GM12892 (cell line): ENCODE data around the gene S100G. TPM values are rescaled to one million over a fixed set of nuclear protein-coding genes. Genes with fewer than 3 reads are reported as not detected.
"Not testable (repeated sequence)": the region's sequence is repeated elsewhere in the genome, so short reads cannot be mapped to it uniquely, and the experiment has no call there.

Experiments
- DNase-seq: peaks from one replicate; pipeline ENCODE4 v3.0.0; 2011; ENCODE audit not compliant: insufficient read length
- FAIRE-seq: peaks from 2 replicates; lab custom pipeline; 2011; peaks lifted over from hg19 to GRCh38; lab: Jason Lieb, UNC
- POLR2A ChIP-seq: IDR thresholded peaks from 2 replicates; pipeline ENCODE4 v1.6.1; 2011; ENCODE audit warnings: low read depth, low read length, control low read depth
- POLR2AphosphoS5 ChIP-seq: IDR thresholded peaks from 2 replicates; pipeline ENCODE4 v1.6.1; 2011; ENCODE audit warnings: low read depth, low read length, control low read depth
- TAF1 ChIP-seq: IDR thresholded peaks from 2 replicates; pipeline ENCODE4 v1.6.1; 2011; ENCODE audit warnings: low read depth, mild to moderate bottlenecking, control low read depth, low read length, borderline replicate concordance
- polyA plus RNA-seq: library from polyadenylated mRNA; unstranded; fragments of >200 nt; gene quantifications from one replicate; pipeline ENCODE4 v1.2.1, GENCODE V29; 2012; ENCODE audit warnings: missing spikeins, inconsistent platforms; ENCODE audit not compliant: missing spikeins

The S100G gene
- not detected for polyA plus RNA-seq

GRCh38 chrX:16649858-16650257 is at the start of gene S100G:
Gene S100G, plus strand, starts transcription at chrX:16650158. Its CDS starts 849 bp downstream, at chrX:16651007.
- FAIRE-seq = no peak
- no peak for DNase-seq
- TF ChIP-seq POLR2AphosphoS5 (no peak), POLR2A (no peak), TAF1 (no peak)

GRCh38 chrX:16601885-16602284 is 48.1 kb upstream of the S100G start:
- TF ChIP-seq POLR2AphosphoS5 (no peak), POLR2A (no peak), TAF1 (no peak)
- no peak for DNase-seq
- FAIRE-seq = no peak

- not testable (repeated sequence) for DNase-seq, FAIRE-seq
These were observed 46.7 kb upstream of the S100G start for GRCh38 chrX:16603235-16603634.

- FAIRE-seq (peak; percentile 67), DNase-seq (no peak)
- TF ChIP-seq TAF1 (no peak), POLR2AphosphoS5 (no peak), POLR2A (no peak)
These were observed 46.1 kb upstream of the S100G start for GRCh38 chrX:16603822-16604221.

GRCh38 chrX:16604337-16604736 is 45.6 kb upstream of the S100G start:
- no peak for DNase-seq
- TF ChIP-seq TAF1 (no peak), POLR2A (no peak), POLR2AphosphoS5 (no peak)
- FAIRE-seq = no peak

GRCh38 chrX:16606142-16606720 is 43.7 kb upstream of the S100G start:
- TF ChIP-seq POLR2AphosphoS5 (no peak), POLR2A (no peak), TAF1 (no peak)
- peak; percentile 30 for FAIRE-seq
- no peak for DNase-seq

GRCh38 chrX:16610121-16610621 is 39.8 kb upstream of the S100G start:
- DNase-seq (no peak), FAIRE-seq (no peak)
- TF ChIP-seq TAF1 (no peak), POLR2A (no peak), POLR2AphosphoS5 (no peak)

GRCh38 chrX:16610654-16611053 is 39.3 kb upstream of the S100G start:
- FAIRE-seq, DNase-seq: not testable (repeated sequence)

GRCh38 chrX:16612257-16612897 is 37.6 kb upstream of the S100G start:
- no peak for TF ChIP-seq TAF1
- TF ChIP-seq POLR2A = no peak
- DNase-seq (no peak), FAIRE-seq (no peak)

- no peak for TF ChIP-seq POLR2AphosphoS5
- TF ChIP-seq TAF1 = no peak
- TF ChIP-seq POLR2A = no peak
- no peak for DNase-seq
- no peak for FAIRE-seq
These were observed 32.6 kb upstream of the S100G start for GRCh38 chrX:16617382-16617781.

GRCh38 chrX:16618422-16618821 is 31.5 kb upstream of the S100G start:
- TF ChIP-seq POLR2AphosphoS5 (no peak), POLR2A (no peak), TAF1 (no peak)
- FAIRE-seq = no peak
- no peak for DNase-seq

- DNase-seq (no peak), FAIRE-seq (peak; percentile 50)
- TF ChIP-seq POLR2AphosphoS5 = no peak
- TF ChIP-seq POLR2A = no peak
- TF ChIP-seq TAF1 = no peak
These were observed 30.9 kb upstream of the S100G start for GRCh38 chrX:16619024-16619423.

- DNase-seq, FAIRE-seq: not testable (repeated sequence)
These were observed 21.4 kb upstream of the S100G start for GRCh38 chrX:16628511-16628910.
